ENCODE measurements around the gene C13orf46. TPM values are rescaled to one million over a fixed set of nuclear protein-coding genes. Genes with fewer than 3 reads are reported as not detected.

The C13orf46 gene
- total RNA-seq, 1 donor from 2014 or later, result not detected

DNA sequence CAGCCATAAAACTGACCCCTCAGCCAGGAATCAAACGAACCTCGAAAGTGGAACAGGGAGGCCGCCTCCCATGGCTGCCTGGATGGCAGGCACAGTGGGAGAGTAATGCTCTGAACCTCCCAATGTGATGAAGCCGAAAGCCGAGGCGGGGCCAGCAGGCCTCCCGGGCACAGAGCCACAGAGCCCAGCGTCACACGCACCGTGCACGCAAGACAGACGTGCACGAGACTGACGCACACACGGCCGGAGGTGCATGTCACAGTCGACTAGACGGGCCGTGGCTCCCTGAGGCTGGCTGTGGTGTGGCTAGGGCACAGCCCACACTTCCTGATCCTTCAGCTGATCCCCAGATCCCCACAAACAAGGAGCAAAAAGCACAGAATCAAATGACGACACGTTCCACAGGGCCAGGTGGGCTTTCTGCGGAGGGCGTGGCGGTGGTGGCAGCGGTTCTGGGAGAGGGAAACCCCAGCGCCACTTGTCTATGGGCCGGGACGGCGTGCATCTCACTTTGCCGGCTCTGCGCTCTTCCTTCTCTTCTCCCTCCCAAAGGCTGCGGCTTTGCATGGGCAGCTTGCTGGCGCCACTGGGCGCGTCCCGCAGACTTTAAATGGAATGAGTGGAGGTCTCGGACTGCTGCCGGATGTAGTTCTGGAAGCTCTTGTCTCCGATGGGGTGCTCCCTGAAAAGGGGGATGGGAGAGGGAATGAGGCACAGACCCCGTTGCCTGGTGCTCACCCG lies 5.0 kb upstream of the C13orf46 start:
- Histone ChIP-seq H3K27me3 (no peaks in the 10 kb centered on the region), H3K79me2 (ENCODE audit: low read depth) (no peaks in the 10 kb centered on the region), H4K20me1 (ENCODE audit: low read depth) (no peaks in the 10 kb centered on the region), H3K36me3 (no peaks in the 10 kb centered on the region), H3K9me3 (ENCODE audit: low read depth) (no peaks in the 10 kb centered on the region), H3F3A (ENCODE audit: low read depth) (no peaks in the 10 kb centered on the region), H3K9ac (no peak overlapping the region), H3K4me1 (no peaks in the 10 kb centered on the region), H3K4me3 (no peak overlapping the region), H3K27ac (no peak overlapping the region), H2AFZ (replicated peaks) (no peak overlapping the region), H3K4me2 (no peak overlapping the region)
- Mint-ChIP-seq H3K4me3 (no peak overlapping the region), H3K4me1 (peaks cover 3% of the 10 kb centered on the region), H3K27me3 (ENCODE audit: insufficient read depth, low read depth) (peaks cover 3% of the 10 kb centered on the region), H3K9me3 (no peaks in the 10 kb centered on the region), H3K36me3 (peaks cover 29% of the 10 kb centered on the region), H3K27ac (no peak overlapping the region)
- TF ChIP-seq EZH2phosphoT487 (IDR thresholded peaks at IDR 0.05), result no peak
- DNase-seq (ENCODE audit: low spot score), result no peak

GRCh38 chr13:113977976-113978375 lies 4.1 kb upstream of the C13orf46 start:
- DNase-seq (ENCODE audit: low spot score), result no peak
- H3K4me1 ChIP-seq, result no peaks in the 10 kb centered on the region
- Mint-ChIP-seq H3K27me3 (ENCODE audit: insufficient read depth, low read depth) (peaks cover 3% of the 10 kb centered on the region), H3K27ac (peak overlapping the region; percentile 29), H3K4me1 (peaks cover 3% of the 10 kb centered on the region), H3K9me3 (no peaks in the 10 kb centered on the region), H3K36me3 (peaks cover 29% of the 10 kb centered on the region), H3K4me3 (no peak overlapping the region)
- H3K27me3 ChIP-seq, result no peaks in the 10 kb centered on the region
- H4K20me1 ChIP-seq (ENCODE audit: low read depth), result no peaks in the 10 kb centered on the region
- no peaks in the 10 kb centered on the region for H3F3A ChIP-seq (ENCODE audit: low read depth)
- H3K27ac ChIP-seq, result no peak overlapping the region
- no peak overlapping the region for H3K4me3 ChIP-seq
- no peaks in the 10 kb centered on the region for H3K9me3 ChIP-seq (ENCODE audit: low read depth)
- no peak overlapping the region for H2AFZ ChIP-seq (replicated peaks)
- H3K36me3 ChIP-seq, result no peaks in the 10 kb centered on the region
- H3K9ac ChIP-seq, result no peak overlapping the region
- no peaks in the 10 kb centered on the region for H3K79me2 ChIP-seq (ENCODE audit: low read depth)
- TF ChIP-seq EZH2 (IDR thresholded peaks at IDR 0.05) (no peak), CTCF (IDR thresholded peaks at IDR 0.05) (no peak)
- no peak overlapping the region for H3K4me2 ChIP-seq

DNA sequence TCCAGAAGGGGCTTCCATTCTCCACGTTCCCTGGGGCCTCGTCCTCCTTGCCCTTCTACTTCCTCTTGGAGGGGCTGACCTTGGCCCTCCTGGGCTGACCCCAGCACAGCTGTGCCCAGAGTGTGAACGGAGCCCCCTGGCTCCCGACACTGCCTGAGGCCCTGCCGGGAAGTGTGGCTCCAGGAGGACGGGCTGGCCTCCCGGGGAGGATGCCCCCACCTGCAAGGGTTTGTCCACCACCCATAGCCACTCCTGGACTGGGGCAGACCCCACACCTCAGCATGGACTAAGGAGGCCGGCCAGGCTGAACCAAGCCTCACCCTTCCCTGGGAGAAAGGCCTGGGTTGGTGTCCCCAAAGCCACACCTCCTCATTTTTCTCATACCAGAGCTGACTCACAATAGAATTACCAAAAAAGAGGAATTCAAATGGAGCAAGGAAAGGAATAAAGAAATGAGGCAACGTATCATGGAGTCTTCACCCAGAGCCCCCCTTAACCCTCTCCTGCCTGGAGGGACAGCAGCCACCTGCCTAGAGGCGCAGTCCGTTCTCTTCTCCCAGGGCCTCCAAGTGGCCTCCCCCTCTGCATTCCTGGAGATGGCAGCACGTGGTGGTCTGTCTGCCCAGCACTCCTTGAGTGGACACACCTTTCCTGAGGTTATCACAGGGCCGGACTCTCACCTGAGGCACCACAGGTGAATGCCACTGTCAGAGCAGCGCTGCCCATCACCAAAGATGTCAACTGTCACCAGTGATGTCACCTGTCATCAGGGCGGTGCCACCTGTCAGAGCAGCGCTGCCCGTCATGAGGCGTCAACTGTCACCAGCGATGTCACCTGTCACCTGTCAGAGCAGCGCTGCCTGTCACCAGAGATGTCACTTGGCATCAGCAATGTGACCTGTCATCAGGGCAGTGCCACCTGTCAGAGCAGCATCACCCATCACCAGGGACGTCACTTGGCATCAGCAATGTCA lies 3.1 kb upstream of the C13orf46 start:
- Histone ChIP-seq H3K27me3 (no peaks in the 10 kb centered on the region), H3K4me3 (no peak overlapping the region), H3K4me2 (no peak overlapping the region), H2AFZ (replicated peaks) (no peak overlapping the region), H3K9ac (no peak overlapping the region), H3F3A (ENCODE audit: low read depth) (no peaks in the 10 kb centered on the region), H3K79me2 (ENCODE audit: low read depth) (no peaks in the 10 kb centered on the region), H3K27ac (no peak overlapping the region), H4K20me1 (ENCODE audit: low read depth) (no peaks in the 10 kb centered on the region), H3K9me3 (ENCODE audit: low read depth) (no peaks in the 10 kb centered on the region), H3K36me3 (no peaks in the 10 kb centered on the region), H3K4me1 (no peaks in the 10 kb centered on the region)
- Mint-ChIP-seq H3K27me3 (ENCODE audit: insufficient read depth, low read depth) (peaks cover 3% of the 10 kb centered on the region), H3K9me3 (no peaks in the 10 kb centered on the region), H3K4me3 (no peak overlapping the region), H3K36me3 (peaks cover 29% of the 10 kb centered on the region), H3K27ac (no peak overlapping the region), H3K4me1 (peaks cover 3% of the 10 kb centered on the region)
- DNase-seq (ENCODE audit: low spot score), result no peak
- no peak for TF ChIP-seq CTCF (IDR thresholded peaks at IDR 0.05)
- TF ChIP-seq EZH2 (IDR thresholded peaks at IDR 0.05), result no peak
- TF ChIP-seq EZH2phosphoT487 (IDR thresholded peaks at IDR 0.05), result no peak
